ENCODE results near the gene IQCF2. TPM values are rescaled to one million over a fixed set of nuclear protein-coding genes. Genes with fewer than 3 reads are reported as not detected.

Gene IQCF2
- total RNA-seq, result not detected in 2 replicates

GRCh38 chr3:51860703-51861665 is at the start of gene IQCF2:
TSS of gene IQCF2 (plus strand) at chr3:51861615. CDS start at chr3:51861667, 52 bp downstream.

GRCh38 chr3:51875501-51875900 is 14.1 kb downstream of the IQCF2 start, which contains the start of gene IQCF5:
TSS of gene IQCF5 (minus strand) at chr3:51875601. CDS start at chr3:51875531, 70 bp downstream.

Other genes starting within 250 kb of the IQCF2 start
- gene TEX264, start 190.4 kb upstream of the IQCF2 start, total RNA-seq, result 42.8 and 44.8 TPM in 2 replicates
- gene GRM2, start 154.5 kb upstream of the IQCF2 start, total RNA-seq, result 0.07 and 0.20 TPM in 2 replicates
- gene IQCF6, start 82.4 kb upstream of the IQCF2 start, total RNA-seq, result not detected in 2 replicates
- gene IQCF5, start 14.0 kb downstream of the IQCF2 start, total RNA-seq, result not detected in 2 replicates
- not detected in 2 replicates for gene IQCF1, start 41.7 kb downstream of the IQCF2 start, total RNA-seq
- gene RRP9, start 80.3 kb downstream of the IQCF2 start, total RNA-seq, result 16.6 and 27.6 TPM in 2 replicates
- gene PARP3, start 80.7 kb downstream of the IQCF2 start, total RNA-seq, result 23.8 and 38.6 TPM in 2 replicates
- 0.07 TPM in 1 of 2 replicates, not detected in the other for gene GPR62, start 93.8 kb downstream of the IQCF2 start, total RNA-seq
- 35.6 and 62.8 TPM in 2 replicates for gene PCBP4, start 105.8 kb downstream of the IQCF2 start, total RNA-seq
- gene ABHD14B, start 112.4 kb downstream of the IQCF2 start, total RNA-seq, result 29.6 and 35.1 TPM in 2 replicates
- 14.7 and 18.2 TPM in 2 replicates for gene ABHD14A, start 113.4 kb downstream of the IQCF2 start, total RNA-seq
- 33.5 and 39.6 TPM in 2 replicates for gene ACY1, start 121.9 kb downstream of the IQCF2 start, total RNA-seq
- 590 and 640 TPM in 2 replicates for gene RPL29, start 134.3 kb downstream of the IQCF2 start, total RNA-seq
- gene DUSP7, start 195.0 kb downstream of the IQCF2 start, total RNA-seq, result 11.1 and 17.5 TPM in 2 replicates